Osteoblast (primary cell): ENCODE measurements around the gene PRMT2. TPM values are rescaled to one million over a fixed set of nuclear protein-coding genes. Genes with fewer than 3 reads are reported as not detected.

Experiments used
- DNase-seq: peaks from one replicate; pipeline ENCODE4 v3.0.0; 2011; ENCODE audit warnings: low spot score, mixed read lengths; ENCODE audit not compliant: insufficient read length; ENCODE audit errors: missing footprints
- H2AFZ ChIP-seq: 2 replicates; pipeline ENCODE4 v1.6.0; 2011; ENCODE audit warnings: mild to moderate bottlenecking, low read length
- H3K27ac ChIP-seq: 2 replicates; pipeline ENCODE4 v1.5.1; 2011; ENCODE audit warnings: mild to moderate bottlenecking, low read depth, low read length, moderate library complexity
- H3K27me3 ChIP-seq: 2 replicates; pipeline ENCODE4 v1.6.0; 2012; ENCODE audit warnings: mild to moderate bottlenecking, control low read depth, inconsistent platforms, low read length, moderate library complexity; ENCODE audit not compliant: insufficient read depth
- H3K36me3 ChIP-seq: 2 replicates; pipeline ENCODE4 v1.5.1; 2011; ENCODE audit warnings: mild to moderate bottlenecking, low read length, control low read depth, moderate library complexity; ENCODE audit not compliant: insufficient read depth
- H3K4me1 ChIP-seq: 2 replicates; pipeline ENCODE4 v1.5.1; 2011; ENCODE audit warnings: mild to moderate bottlenecking, low read length, control low read depth, moderate library complexity; ENCODE audit not compliant: insufficient read depth
- H3K4me2 ChIP-seq: 2 replicates; pipeline ENCODE4 v1.6.0; 2011; ENCODE audit warnings: mild to moderate bottlenecking, low read length; ENCODE audit not compliant: insufficient read depth
- H3K4me3 ChIP-seq: fragments of 200-600 bp; sonication (generic); 3 replicates; pipeline ENCODE4 v1.5.1; 2012; ENCODE audit warnings: mild to moderate bottlenecking, low read length, inconsistent platforms; ENCODE audit not compliant: insufficient read depth
- H3K79me2 ChIP-seq: 2 replicates; pipeline ENCODE4 v1.6.0; 2012; ENCODE audit warnings: mild to moderate bottlenecking, low read length, control low read depth, inconsistent platforms; ENCODE audit not compliant: insufficient read depth
- H3K9me3 ChIP-seq: 2 replicates; pipeline ENCODE4 v1.5.1; 2011; ENCODE audit warnings: low read depth, low read length, control low read depth
- H4K20me1 ChIP-seq: 2 replicates; pipeline ENCODE4 v1.6.0; 2012; ENCODE audit warnings: mild to moderate bottlenecking, low read length, control low read depth; ENCODE audit not compliant: insufficient read depth
- total RNA-seq: library from RNA; depleted of rRNA; stranded (reverse); fragments of >200 nt; gene quantifications from 2 replicates; pipeline ENCODE4 v1.2.3, GENCODE V29; 2012
- TF ChIP-seq, protein P1 (sequence below): IDR thresholded peaks from 2 replicates; pipeline ENCODE4 v1.5.1; 2011; ENCODE audit warnings: mild to moderate bottlenecking, low read depth, low read length, moderate library complexity; ENCODE audit errors: extremely low read depth

PRMT2 gene
- total RNA-seq, 1 donor, result 134 TPM

DNA sequence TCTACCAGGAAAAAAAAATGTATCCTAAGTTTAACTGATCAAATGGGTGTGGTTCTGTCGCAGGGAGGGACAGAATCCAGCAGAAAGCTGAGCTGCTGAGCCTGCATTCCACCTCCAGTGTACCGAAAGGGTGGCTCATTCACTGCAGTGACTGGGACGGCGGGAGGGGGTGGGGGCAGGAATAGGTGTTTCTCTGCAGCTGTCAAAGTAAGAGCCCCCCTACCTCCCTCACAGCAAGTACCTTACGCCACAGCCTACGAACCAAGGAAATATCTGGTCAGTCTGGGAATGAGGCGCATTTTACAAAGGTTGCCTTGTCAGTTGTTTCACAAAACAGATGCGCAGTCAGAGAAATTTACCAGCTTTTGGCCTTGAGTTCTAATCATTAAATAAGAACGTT, 32.2 kb upstream of the PRMT2 start:
- TF ChIP-seq, protein P1, sequence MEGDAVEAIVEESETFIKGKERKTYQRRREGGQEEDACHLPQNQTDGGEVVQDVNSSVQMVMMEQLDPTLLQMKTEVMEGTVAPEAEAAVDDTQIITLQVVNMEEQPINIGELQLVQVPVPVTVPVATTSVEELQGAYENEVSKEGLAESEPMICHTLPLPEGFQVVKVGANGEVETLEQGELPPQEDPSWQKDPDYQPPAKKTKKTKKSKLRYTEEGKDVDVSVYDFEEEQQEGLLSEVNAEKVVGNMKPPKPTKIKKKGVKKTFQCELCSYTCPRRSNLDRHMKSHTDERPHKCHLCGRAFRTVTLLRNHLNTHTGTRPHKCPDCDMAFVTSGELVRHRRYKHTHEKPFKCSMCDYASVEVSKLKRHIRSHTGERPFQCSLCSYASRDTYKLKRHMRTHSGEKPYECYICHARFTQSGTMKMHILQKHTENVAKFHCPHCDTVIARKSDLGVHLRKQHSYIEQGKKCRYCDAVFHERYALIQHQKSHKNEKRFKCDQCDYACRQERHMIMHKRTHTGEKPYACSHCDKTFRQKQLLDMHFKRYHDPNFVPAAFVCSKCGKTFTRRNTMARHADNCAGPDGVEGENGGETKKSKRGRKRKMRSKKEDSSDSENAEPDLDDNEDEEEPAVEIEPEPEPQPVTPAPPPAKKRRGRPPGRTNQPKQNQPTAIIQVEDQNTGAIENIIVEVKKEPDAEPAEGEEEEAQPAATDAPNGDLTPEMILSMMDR, result no peak
- peak; percentile 55 for DNase-seq
- no peaks in the 10 kb centered on the region for H4K20me1 ChIP-seq
- H3K36me3 ChIP-seq, result no peaks in the 10 kb centered on the region
- no peak overlapping the region for H3K27ac ChIP-seq
- H3K27me3 ChIP-seq, result peaks cover 6% of the 10 kb centered on the region
- no peaks in the 10 kb centered on the region for H3K9me3 ChIP-seq
- peaks cover 11% of the 10 kb centered on the region for H3K4me1 ChIP-seq
- H3K79me2 ChIP-seq, result no peaks in the 10 kb centered on the region
- H3K4me2 ChIP-seq, result no peak overlapping the region
- H3K4me3 ChIP-seq, result no peak overlapping the region
- no peak overlapping the region for H2AFZ ChIP-seq

DNA sequence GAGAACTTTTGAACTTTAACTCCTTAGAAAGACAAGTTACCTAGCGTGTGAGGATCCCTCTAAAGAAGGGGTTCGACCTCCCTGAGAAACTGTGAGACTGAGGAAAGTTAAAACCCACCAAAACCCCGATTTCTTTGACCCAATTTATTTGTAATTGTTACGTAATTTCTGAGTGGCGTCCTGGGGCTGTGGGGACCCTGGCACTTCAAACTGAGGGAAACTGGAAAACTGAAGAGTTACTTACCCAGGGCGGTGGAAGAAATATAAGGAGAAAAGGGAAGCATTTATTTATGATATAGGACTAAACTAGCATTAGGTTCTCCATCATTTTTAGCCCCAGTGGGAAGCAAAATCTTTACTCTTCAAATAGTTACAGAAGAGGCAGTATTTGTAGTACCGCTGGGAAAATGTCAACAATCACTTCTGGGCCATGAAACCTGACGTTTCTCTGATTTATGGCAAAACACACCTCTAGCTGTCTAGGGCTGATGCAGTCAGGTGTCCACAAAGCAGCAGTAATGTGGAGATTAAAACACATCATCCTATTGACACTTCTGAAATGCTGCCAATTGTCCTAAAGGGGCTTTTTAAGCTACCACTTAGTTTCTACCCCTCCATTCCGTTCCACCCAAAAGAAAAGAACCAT, 31.0 kb upstream of the PRMT2 start:
- H3K4me2 ChIP-seq, result peak overlapping the region; percentile 23
- TF ChIP-seq, protein P1, result no peak

DNA sequence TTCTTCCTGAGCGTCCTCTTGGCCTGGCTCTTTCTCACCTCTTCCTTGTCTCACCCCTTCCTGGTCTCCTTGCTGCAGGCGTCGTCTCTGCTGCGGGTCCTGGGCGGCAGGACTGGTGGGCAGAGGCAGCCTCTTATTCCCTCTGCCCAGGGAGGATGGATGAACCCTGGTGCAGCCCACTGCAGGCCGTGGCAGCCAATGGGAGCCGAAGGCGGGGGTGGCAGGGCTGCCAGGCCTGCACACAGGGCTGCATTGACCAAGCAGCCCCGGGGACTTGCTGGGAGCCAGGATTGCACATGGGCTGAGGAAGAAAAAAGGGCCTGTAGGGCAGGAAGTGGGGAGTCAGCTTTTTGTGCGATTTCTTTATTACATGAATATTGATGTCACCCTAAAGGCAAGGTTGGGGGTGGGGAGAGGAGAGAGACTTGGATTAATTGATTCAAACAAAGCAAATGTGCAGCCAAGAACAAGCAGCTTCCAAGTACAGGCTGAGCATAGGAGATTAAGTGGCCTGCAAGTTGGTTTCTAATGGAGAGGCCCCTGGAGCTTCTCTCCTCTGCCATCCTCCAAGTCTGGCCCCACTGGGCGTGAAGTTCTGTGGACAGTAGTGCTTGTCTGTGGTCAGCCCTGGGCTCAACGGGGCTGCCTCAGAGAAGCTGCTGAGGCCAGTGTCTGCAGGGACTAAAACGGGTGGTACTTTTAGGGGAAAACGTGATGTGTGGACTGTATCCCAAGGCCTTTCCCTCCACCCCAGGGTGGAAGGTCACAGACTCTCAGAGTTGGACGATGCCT, 30.3 kb upstream of the PRMT2 start, which contains the start of gene S100B:
S100B (minus strand) TSS at position 108 of the 792 bp plus-strand sequence. CDS start 2,667 bp downstream, outside the sequence.
- Histone ChIP-seq H3K27me3 (peaks cover 9% of the 10 kb centered on the region), H3K4me2 (peak within 1 kb of the TSS; percentile 23), H3K27ac (no peak within 1 kb of the TSS), H3K4me3 (peak within 1 kb of the TSS; percentile 6), H3K4me1 (peaks cover under 1% of the 10 kb centered on the region), H3K9me3 (no peaks in the 10 kb centered on the region), H2AFZ (peak within 1 kb of the TSS; percentile 79), H3K36me3 (no peaks in the 10 kb centered on the region), H4K20me1 (no peaks in the 10 kb centered on the region), H3K79me2 (no peaks in the 10 kb centered on the region)
- TF ChIP-seq, protein P1, result no peak
- DNase-seq, result peak; percentile 71

More for the DNA sequence above, 31.0 kb upstream of the PRMT2 start:
- peak overlapping the region; percentile 79 for H2AFZ ChIP-seq
- no peak overlapping the region for H3K27ac ChIP-seq
- no peaks in the 10 kb centered on the region for H3K9me3 ChIP-seq
- H4K20me1 ChIP-seq, result no peaks in the 10 kb centered on the region
- H3K36me3 ChIP-seq, result no peaks in the 10 kb centered on the region
- H3K79me2 ChIP-seq, result no peaks in the 10 kb centered on the region
- H3K4me3 ChIP-seq, result peak overlapping the region; percentile 6
- DNase-seq, result no peak
- peaks cover 2% of the 10 kb centered on the region for H3K4me1 ChIP-seq
- peaks cover 9% of the 10 kb centered on the region for H3K27me3 ChIP-seq

DNA sequence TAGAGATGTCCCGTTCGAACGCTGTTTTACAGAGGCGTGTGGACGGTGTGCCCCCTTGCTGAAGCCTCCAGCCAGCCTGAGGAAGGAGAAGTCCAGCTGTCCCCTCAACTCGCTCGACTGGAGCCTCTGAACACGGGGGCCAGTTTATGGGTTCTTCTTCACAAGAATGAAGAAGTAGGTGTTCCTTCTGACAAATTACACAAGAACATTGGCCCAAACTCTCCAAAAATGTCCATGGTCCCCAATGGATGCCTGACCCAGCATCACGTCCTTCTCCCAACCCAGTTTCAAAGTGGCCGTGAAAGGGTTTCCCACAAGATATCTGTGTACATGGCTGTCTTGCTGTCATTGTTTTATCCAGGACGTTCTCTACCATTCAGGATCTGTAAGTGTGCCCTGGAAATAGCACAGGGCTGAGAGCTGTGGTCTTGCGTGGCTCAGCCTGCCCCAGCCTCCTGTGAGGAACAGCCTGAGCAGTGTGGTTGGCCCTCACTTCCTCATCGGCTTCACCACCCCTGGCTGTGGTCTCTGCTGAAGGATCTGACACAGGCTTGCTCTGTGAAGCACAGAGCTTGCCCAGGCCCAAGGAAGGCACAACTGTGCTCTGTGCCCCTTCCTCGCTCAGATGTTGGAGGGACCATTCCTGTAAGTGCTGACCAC, 29.6 kb upstream of the PRMT2 start:
- peaks cover 3% of the 10 kb centered on the region for H3K9me3 ChIP-seq
- DNase-seq, result no peak
- H2AFZ ChIP-seq, result peak overlapping the region; percentile 79
- H4K20me1 ChIP-seq, result no peaks in the 10 kb centered on the region
- no peaks in the 10 kb centered on the region for H3K36me3 ChIP-seq
- H3K4me1 ChIP-seq, result peaks cover 6% of the 10 kb centered on the region
- peaks cover 9% of the 10 kb centered on the region for H3K27me3 ChIP-seq
- H3K79me2 ChIP-seq, result no peaks in the 10 kb centered on the region
- H3K4me3 ChIP-seq, result no peak overlapping the region
- H3K27ac ChIP-seq, result no peak overlapping the region
- TF ChIP-seq, protein P1, result no peak
- H3K4me2 ChIP-seq, result no peak overlapping the region
